ENCODE results near the gene FUT9. TPM values are rescaled to one million over a fixed set of nuclear protein-coding genes. Genes with fewer than 3 reads are reported as not detected.

FUT9 gene
- total and polyA plus RNA-seq, 2 of the 13 experiments (the other 11 are each of a cell fraction or from before 2014, with no cell fraction given), result 0.01 TPM; not detected in 1

- TF ChIP-seq DZIP1 (CRISPR knock-in tag; IDR thresholded peaks at IDR 0.05), result no peak
- TF ChIP-seq NR1H2 (CRISPR knock-in tag; IDR thresholded peaks at IDR 0.05; ENCODE audit: borderline replicate concordance, low read depth), result no peak
- no peak for TF ChIP-seq ZNF207 (IDR thresholded peaks at IDR 0.05; ENCODE audit: borderline replicate concordance)
- no peak for TF ChIP-seq PBX3 (CRISPR knock-in tag; IDR thresholded peaks at IDR 0.05; ENCODE audit: borderline replicate concordance)
- no peak for TF ChIP-seq PHF20 (CRISPR knock-in tag; IDR thresholded peaks at IDR 0.05)
- TF ChIP-seq NBN (conservative IDR thresholded peaks at IDR 0.05), result no peak
These were observed 149.0 kb downstream of the FUT9 start (continued) for GRCh38 chr6:96164802-96165201.

- in situ Hi-C loops (cut with HindIII; ENCODE audit: extremely low pct_ligation_motif_present, low pct_unique_long_range_greater_than_20kb), result no loop called here
- H4K20me1 ChIP-seq (ENCODE audit: insufficient read depth, low read length), result no peaks in the 10 kb centered on the region
- no peak for TF ChIP-seq REPIN1 (CRISPR knock-in tag; IDR thresholded peaks at IDR 0.05; ENCODE audit: borderline replicate concordance, low read depth)
- TF ChIP-seq KDM3A (CRISPR knock-in tag; IDR thresholded peaks at IDR 0.05; ENCODE audit: low read depth), result no peak
- TF ChIP-seq ARID2 (CRISPR knock-in tag; IDR thresholded peaks at IDR 0.05; ENCODE audit: borderline replicate concordance), result no peak
- no peak for TF ChIP-seq XBP1 (CRISPR knock-in tag; IDR thresholded peaks at IDR 0.05)
- no peak for TF ChIP-seq ZNF619 (CRISPR knock-in tag; IDR thresholded peaks at IDR 0.05)
- no peak for TF ChIP-seq ETV6 (CRISPR knock-in tag; conservative IDR thresholded peaks at IDR 0.05)
- TF ChIP-seq PAF1 (CRISPR knock-in tag; IDR thresholded peaks at IDR 0.05), result no peak
- TF ChIP-seq ZNF598 (CRISPR knock-in tag; IDR thresholded peaks at IDR 0.05; ENCODE audit: borderline replicate concordance), result no peak
- TF ChIP-seq ZNF891 (CRISPR knock-in tag; IDR thresholded peaks at IDR 0.05), result no peak
- TF ChIP-seq ZNF24 (IDR thresholded peaks at IDR 0.05), result no peak
- no peak for TF ChIP-seq CEBPZ (IDR thresholded peaks at IDR 0.05; ENCODE audit: low read length)
- TF ChIP-seq SOX6 (IDR thresholded peaks at IDR 0.05), result no peak
- no peak for TF ChIP-seq SOX6 (CRISPR knock-in tag; IDR thresholded peaks at IDR 0.05)
- no peak for TF ChIP-seq ZFP36L1 (CRISPR knock-in tag; IDR thresholded peaks at IDR 0.05)
These were observed 155.3 kb downstream of the FUT9 start for GRCh38 chr6:96171112-96171511.

More at GRCh38 chr6:96171112-96171511, 155.3 kb downstream of the FUT9 start:
- Histone ChIP-seq H3K27ac (ENCODE audit: extremely low read length, insufficient read depth, low read length) (no peak overlapping the region), H3K4me2 (ENCODE audit: low read depth, low read length) (no peak overlapping the region), H2AFZ (ENCODE audit: low read length) (no peak overlapping the region), H3K36me3 (replicated peaks in 1 of 2; ENCODE audit: control insufficient read depth in 1 of 2, insufficient read depth in 2 of 2, low read length in 2 of 2) (no peaks in the 10 kb centered on the region), H3K4me1 (ENCODE audit: insufficient read depth, low read length) (no peaks in the 10 kb centered on the region), H3K27me3 (ENCODE audit: control insufficient read depth in 1 of 2, insufficient read depth in 2 of 2, low read length in 2 of 2) (no peaks in the 10 kb centered on the region), H3K9me3 (ENCODE audit: low read length) (no peaks in the 10 kb centered on the region), H3K9ac (ENCODE audit: insufficient read depth, low read depth, low read length) (no peak overlapping the region), H3K4me3 (replicated peaks in 1 of 3; ENCODE audit: insufficient read depth in 1 of 3, low read depth in 2 of 3, low read length in 3 of 3) (no peak overlapping the region), H3K79me2 (ENCODE audit: insufficient read depth, low read length) (no peaks in the 10 kb centered on the region)
- no peak for DNase-seq (ENCODE audit: low spot score)
- FAIRE-seq, result no peak
- no peak for ATAC-seq
- intact Hi-C loops (cut with micrococcal nuclease; ENCODE audit: unreplicated experiment), result no loop called here
- ChIA-PET POLR2A (no interaction called here), CTCF (ENCODE audit: low intra/inter-chr PET ratio, low total read pairs) (no interaction called here)
- BruUV-seq (replicated peaks), result no TSS peak
- 0% methylated on average over 2 of the region's 2 CpGs for WGBS (ENCODE audit: low lambda C conversion rate)
